Frontal cortex (tissue), 4 donors: ENCODE results near the gene DCPS. TPM values are rescaled to one million over a fixed set of nuclear protein-coding genes. Genes with fewer than 3 reads are reported as not detected.
"Not testable (repeated sequence)": the region's sequence is repeated elsewhere in the genome, so short reads cannot be mapped to it uniquely, and the experiment has no call there.

ENCODE experiments used
- DNase-seq, 2 donors: peaks; one replicate each; pipeline ENCODE4 v3.0.0; 2012; ENCODE audit warnings: low spot score in 2 of 2
- FAIRE-seq: peaks from 2 replicates; lab custom pipeline; 2012; peaks lifted over from hg19 to GRCh38; lab: Jason Lieb, UNC
- total RNA-seq: library from RNA; depleted of rRNA; stranded (reverse); fragments of >200 nt; gene quantifications from one replicate; pipeline ENCODE4 v1.2.3, GENCODE V29; 2014
- donor health status: control.
- donor health status: control.
- donor health status: control.

Gene DCPS
- total RNA-seq, 1 donor from 2014 or later = 2.9 TPM

DNA sequence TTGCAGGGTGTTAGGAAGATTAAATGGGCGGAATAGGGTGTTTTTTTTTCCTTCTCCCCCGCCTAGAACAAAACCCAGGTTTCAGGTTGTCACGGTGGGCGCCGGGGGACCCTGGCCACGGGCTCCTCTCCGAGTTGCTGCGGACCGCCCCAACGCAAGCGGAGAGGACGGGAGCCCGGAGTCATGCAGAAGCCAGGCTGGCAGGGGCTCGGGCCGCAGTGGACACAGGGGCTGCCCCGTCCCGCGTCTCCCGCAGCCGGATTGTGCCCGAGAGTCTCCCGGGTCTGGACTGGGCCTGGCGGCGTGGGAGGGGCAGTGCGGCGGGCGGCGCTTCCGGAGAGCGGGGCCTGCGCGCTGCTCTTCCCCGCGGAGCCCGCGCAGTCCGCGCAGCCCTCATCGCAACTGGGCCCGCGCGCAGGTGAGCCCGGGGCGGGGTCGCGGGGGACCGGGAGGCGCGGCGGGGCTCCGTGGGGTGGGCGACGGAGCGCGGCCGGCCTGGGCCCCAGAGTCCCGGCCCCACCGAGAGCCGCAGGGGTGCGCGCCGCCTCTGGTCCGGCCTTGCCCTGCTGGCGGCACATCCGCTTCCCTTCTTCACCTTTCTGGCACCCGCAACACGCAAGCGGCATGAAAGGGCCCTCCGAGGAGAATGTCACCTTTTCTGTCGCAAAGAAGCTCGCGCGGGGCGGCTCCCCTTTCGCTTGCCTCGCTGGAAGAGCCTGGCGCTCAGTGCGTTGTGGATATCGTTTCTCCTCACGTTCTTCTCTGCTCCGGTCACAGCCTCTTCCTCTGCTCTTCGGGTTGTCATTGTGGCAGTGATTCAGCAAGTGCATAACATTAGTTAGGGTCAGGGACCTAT, 20.9 kb upstream of the DCPS start, which contains the start of gene TIRAP:
Gene TIRAP, plus strand, starts transcription at position 358 of the 856 bp plus-strand sequence. CDS start 7,802 bp downstream, outside the sequence.
- DNase-seq (peak; percentile 66 to 69), FAIRE-seq (no peak)

DNA sequence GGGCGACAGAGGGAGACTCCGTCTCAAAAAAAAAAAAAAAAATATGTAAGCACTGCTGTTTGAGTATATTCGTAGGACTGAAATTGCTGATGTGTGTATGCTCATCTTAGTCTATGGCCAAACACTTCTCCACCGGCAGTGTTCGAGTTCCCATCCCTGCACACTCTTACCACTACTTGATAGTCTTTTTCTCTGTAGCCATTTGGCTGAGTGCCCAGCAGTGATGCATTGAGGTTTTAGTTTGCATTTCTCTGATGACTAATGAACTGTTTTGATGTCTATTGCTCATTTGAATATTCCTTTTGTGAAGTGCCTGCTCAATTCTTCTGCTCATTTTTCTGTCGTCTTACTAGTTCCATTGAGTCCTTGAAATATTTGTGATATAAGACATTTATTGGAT, 19.0 kb upstream of the DCPS start:
- FAIRE-seq (no peak), DNase-seq (no peak)

- DNase-seq = no peak
- no peak for FAIRE-seq
Observed at GRCh38 chr11:126288237-126288636, 15.6 kb upstream of the DCPS start.

GRCh38 chr11:126290887-126291286, 13.0 kb upstream of the DCPS start:
- DNase-seq = no peak
- FAIRE-seq = no peak

DNA sequence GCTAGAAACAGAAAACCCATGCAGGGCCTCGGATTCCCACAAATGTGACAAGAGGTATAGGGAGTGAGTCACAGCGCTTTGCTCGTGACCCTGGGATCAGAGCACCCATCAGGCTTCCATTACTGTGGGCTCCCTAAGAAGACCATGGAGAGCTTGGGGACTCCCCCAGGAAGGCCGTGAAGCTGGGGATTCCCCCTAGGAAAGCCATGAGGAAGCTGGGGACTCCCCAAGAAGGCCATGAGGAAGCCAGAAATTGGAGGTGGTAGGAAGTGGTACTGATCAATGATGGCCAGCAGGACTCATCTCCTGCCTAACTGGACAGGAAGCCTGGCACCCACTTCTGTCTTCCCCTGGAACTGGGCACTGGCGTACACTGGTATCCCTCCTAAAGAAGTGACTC, 10.1 kb upstream of the DCPS start:
- no peak for DNase-seq
- FAIRE-seq = no peak

- no peak for FAIRE-seq
- no peak for DNase-seq
Observed at GRCh38 chr11:126297004-126297403, 6.9 kb upstream of the DCPS start.

DNA sequence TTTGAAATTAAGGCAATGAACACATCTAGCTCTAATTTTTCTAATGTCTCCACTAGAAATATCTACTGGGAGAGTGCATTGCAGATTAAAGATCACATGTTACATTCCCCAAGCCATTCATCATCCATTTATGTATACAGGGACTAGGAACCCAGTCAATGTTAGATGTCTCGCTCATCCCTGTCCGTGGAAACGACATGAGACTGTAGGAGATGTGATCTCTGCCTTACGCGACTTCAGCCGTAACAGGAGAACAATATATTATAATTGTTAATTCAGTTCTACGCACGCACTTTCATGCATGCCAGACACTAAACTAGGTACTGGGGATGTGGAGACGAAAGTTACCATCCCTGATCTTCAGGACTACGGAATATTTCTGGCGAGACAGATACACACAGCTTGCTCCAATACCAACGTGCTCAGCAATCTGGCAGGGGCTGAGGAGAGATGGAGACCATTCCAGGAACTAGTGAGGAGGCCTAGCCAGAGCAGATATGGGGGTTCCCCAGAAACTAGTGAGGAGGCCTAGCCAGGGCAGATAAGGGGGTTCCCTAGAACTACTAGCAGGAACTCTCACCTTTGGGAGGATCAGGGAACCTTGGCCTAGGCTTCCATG, 706 bp downstream of the DCPS start:
- DNase-seq (peak in 1 of 2 donors; percentile 52), FAIRE-seq (no peak)

- DNase-seq (no peak), FAIRE-seq (no peak)
Observed at GRCh38 chr11:126305699-126306098, 1.8 kb downstream of the DCPS start.

GRCh38 chr11:126307706-126308105, 3.8 kb downstream of the DCPS start:
- no peak for DNase-seq
- no peak for FAIRE-seq

DNA sequence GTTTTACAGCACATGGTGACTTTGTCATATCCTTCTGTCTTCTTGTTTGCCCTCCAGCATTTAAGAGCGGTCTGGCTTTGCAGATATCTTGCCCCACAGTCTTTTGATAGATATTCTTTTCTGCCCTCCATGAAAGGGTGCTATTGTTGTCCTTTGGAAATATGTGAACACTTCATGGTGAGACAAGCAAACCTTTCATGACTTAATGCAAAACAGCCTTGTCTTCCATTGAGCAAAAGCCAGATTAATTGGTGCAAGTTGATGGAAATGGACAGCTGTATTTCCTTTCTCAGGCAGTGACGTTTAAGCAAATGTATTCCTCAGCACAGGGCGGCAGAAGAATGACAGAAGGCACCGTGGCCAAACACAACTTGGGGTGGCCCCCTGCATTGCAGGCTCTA, 4.4 kb downstream of the DCPS start:
- no peak for FAIRE-seq
- DNase-seq = no peak

GRCh38 chr11:126308771-126309170, 4.9 kb downstream of the DCPS start:
- not testable (repeated sequence) for FAIRE-seq, DNase-seq

DNA sequence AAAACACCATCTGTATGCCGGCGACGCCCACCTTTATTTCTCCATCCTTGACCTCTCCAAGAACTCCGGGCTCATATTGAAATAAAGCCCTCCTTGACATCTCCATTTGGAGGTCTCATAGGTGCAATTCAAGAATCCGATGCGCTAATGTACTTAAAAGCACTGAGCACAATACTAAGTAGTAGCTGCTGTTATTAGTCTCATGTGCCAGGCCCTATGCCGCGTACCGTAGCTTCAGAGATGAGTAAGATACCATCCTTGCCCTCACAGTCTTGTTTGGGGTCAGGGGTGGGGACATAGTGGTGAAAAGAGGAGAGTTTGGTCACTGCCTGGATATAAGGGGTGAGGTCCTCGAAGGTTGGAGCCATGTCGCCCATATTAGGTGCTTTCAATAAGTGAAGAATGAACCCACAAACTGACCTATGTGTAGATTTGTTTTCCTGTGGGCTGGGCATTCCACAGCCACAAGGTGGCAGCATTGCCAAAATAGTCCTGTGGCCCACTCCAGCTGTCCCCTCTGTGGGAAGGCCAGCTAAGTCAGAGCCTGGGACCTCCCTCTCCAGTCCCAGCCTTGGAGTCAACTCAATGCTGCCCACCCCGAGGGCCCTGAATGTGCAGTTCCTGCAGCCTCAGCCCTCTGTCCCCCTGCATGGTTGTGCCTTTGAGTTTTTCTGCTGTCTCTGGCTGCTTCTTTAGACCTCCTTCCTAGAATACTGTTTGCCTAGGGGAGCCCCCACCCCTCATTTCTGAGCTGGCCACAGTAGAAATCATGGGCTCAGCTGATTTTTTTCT, 6.5 kb downstream of the DCPS start:
- no peak for FAIRE-seq
- peak; percentile 61 to 70 for DNase-seq

DNA sequence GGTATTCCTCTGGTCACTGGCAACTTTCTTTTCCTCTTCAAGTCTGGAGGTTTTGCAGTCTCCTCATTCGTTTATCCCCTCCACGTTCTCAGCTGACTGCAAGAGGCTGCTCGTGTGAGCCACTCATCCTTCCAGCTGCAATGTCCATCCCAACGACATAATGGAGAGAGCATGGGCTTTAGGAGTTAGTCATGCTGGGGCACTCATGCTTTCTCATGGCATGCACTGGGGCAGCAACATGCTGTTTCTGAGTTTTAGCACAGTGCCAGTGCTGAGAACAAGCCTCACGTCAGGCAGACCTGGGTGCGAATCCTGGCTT, 7.1 kb downstream of the DCPS start:
- FAIRE-seq = no peak
- no peak for DNase-seq

- DNase-seq (no peak), FAIRE-seq (no peak)
Observed at GRCh38 chr11:126311401-126312291, 7.8 kb downstream of the DCPS start.

DNA sequence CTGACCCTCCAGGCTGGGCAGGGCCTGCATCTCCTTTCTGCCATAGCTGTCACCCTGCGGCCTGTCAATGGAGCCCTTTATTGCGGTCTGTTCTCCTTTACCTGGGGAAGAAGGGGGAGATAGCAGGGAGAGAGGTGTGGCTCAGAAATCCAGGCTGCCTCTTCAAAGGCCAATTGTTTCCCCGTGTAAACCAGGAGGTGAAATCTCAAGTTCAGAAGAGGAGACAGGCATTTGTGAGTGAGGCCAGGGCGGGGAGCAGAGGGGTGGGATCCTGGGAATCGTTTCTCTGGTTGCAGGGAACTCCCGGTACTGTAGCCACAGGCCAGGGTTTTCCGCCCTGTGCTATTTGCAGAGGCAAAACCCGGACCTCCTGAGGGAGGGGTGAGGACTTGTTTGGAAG, 9.1 kb downstream of the DCPS start:
- DNase-seq (no peak), FAIRE-seq (no peak)

- no peak for DNase-seq
- FAIRE-seq = no peak
Observed at GRCh38 chr11:126313826-126314225, 10.0 kb downstream of the DCPS start.

GRCh38 chr11:126317432-126317755, 13.5 kb downstream of the DCPS start:
- FAIRE-seq (no peak), DNase-seq (no peak)

DNA sequence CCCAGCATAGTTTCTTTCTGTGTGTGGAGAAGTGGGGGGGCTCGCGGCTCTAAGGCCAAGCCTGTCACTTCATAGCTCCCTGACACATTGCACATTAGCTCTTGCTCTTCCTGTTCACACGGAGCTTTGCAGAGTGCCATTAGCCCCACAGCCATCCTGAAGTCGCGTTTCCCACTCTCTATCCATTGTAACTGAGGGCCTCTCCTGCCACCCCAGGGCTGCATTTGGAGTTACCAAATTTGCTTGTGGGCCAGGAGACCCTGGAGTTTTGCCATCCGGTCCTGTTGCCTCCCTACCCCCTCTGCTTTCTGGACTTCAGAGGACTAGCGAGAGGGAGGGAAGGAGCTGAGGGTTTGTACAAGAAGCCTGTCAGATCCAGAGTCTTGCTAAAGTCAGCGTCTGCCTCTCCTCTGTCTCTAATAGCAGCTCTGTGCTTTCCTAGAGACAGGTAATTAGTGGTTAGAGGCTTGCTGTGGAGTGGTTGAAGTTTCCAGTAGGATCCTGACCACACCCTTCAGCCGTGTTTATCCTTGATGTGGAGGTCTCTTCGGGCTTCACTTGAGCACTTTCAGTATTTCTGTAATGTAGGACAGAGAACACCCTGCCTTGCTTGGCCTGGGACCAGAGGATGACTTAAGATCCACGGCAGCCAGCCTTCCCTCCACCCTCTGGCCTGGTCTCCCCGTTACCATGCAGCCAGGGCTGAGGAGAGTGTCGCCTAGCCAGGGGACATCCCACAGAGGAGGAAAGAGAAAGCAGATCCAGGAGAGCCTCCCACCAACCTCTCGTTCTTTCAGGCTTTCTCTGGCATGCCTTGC, 14.1 kb downstream of the DCPS start:
- no peak for DNase-seq
- FAIRE-seq = no peak
